Natural killer cell treated with Interleukin-12 subunit alpha and Interleukin-12 subunit beta and Interleukin-15 and Interleukin-18, amount 100 ng/mL, for 72 hours (primary cell): ENCODE measurements around the gene MYL6B. TPM values are rescaled to one million over a fixed set of nuclear protein-coding genes. Genes with fewer than 3 reads are reported as not detected.

Source experiments
- ATAC-seq, 2 donors: fragments of 150-1000 bp; cut with Tn5 transposase in 1 of 2; sonication (Bioruptor Pico), chemical (Tn5 transposase) in 1 of 2; 2 replicates each; pipeline ENCODE4 v1.10.0; 2021
- DNase-seq: peaks from one replicate; pipeline ENCODE4 v3.0.0; 2022; ENCODE audit warnings: low spot score
- H3K27ac Mint-ChIP-seq, 2 donors: 1 replicate in 1 of 2; 2 replicates in 1 of 2; pipeline ENCODE4 v1.8.0; 2022; ENCODE audit warnings: mixed read lengths in 2 of 2, mild to moderate bottlenecking in 1 of 2, moderate library complexity in 1 of 2
- H3K27me3 Mint-ChIP-seq, 2 donors: 1 replicate in 1 of 2; 2 replicates in 1 of 2; pipeline ENCODE4 v1.8.0; 2022; ENCODE audit warnings: mixed read lengths in 2 of 2
- H3K36me3 Mint-ChIP-seq: one replicate; pipeline ENCODE4 v1.8.0; 2022; ENCODE audit warnings: mixed read lengths
- H3K4me1 Mint-ChIP-seq, 2 donors: 1 replicate in 1 of 2; 2 replicates in 1 of 2; pipeline ENCODE4 v1.8.0; 2022; ENCODE audit warnings: low read depth in 2 of 2, mixed read lengths in 2 of 2, mild to moderate bottlenecking in 1 of 2
- H3K4me3 Mint-ChIP-seq: one replicate; pipeline ENCODE4 v1.8.0; 2022; ENCODE audit warnings: mixed read lengths
- H3K9me3 Mint-ChIP-seq: 2 replicates; pipeline ENCODE4 v1.8.0; 2022; ENCODE audit warnings: mixed read lengths
- total RNA-seq, 2 donors: library from RNA; stranded (reverse); gene quantifications; one replicate each; pipeline ENCODE4 v1.2.3, GENCODE V29; 2022

MYL6B gene
- total RNA-seq, 2 donors from 2014 or later = 32.0 to 65.5 TPM

- Mint-ChIP-seq H3K27me3 (no peaks in the 10 kb centered on the region), H3K9me3 (no peaks in the 10 kb centered on the region), H3K27ac (no peak overlapping the region), H3K4me1 (peaks cover 0 to 7% of the 10 kb centered on the region in 2 donors), H3K36me3 (peaks cover 22% of the 10 kb centered on the region), H3K4me3 (no peak overlapping the region)
- peak; percentile 59 to 62 for ATAC-seq
- DNase-seq = no peak
Measured at GRCh38 chr12:56206452-56207166, 54.2 kb downstream of the MYL6B start.

Other genes with a start within 250 kb of the MYL6B start
- 10 to 100 TPM; 31.6 to 34.0 TPM for gene PYM1, start 224.7 kb upstream of the MYL6B start, total RNA-seq
- 100 to 1,000 TPM in 1 of 2 donors, 10 to 100 TPM in 1; 81.9 to 168 TPM for gene DGKA, start 221.4 kb upstream of the MYL6B start, total RNA-seq
- under 1 TPM in 1 of 2 donors, not detected in 1; 0.40 TPM for gene PMEL, start 186.5 kb upstream of the MYL6B start, total RNA-seq
- gene CDK2, start 185.8 kb upstream of the MYL6B start, total RNA-seq = 100 to 1,000 TPM in 1 of 2 donors, 10 to 100 TPM in 1; 72.3 to 178 TPM
- gene RAB5B, start 178.5 kb upstream of the MYL6B start, total RNA-seq = 10 to 100 TPM; 39.2 to 68.1 TPM
- gene SUOX, start 155.3 kb upstream of the MYL6B start, total RNA-seq = 10 to 100 TPM; 12.2 to 17.6 TPM
- 10 to 100 TPM; 11.7 to 12.0 TPM for gene IKZF4, start 131.5 kb upstream of the MYL6B start, total RNA-seq
- gene RPS26, start 110.7 kb upstream of the MYL6B start, total RNA-seq = 10 to 100 TPM; 24.6 to 48.3 TPM
- not detected for gene ERBB3, start 72.4 kb upstream of the MYL6B start, total RNA-seq
- gene PA2G4, start 48.0 kb upstream of the MYL6B start, total RNA-seq = 100 to 1,000 TPM; 233 to 318 TPM
- 1,000 to 10,000 TPM; 2,363 to 2,700 TPM for gene RPL41, start 36.0 kb upstream of the MYL6B start, total RNA-seq
- gene ZC3H10, start 34.3 kb upstream of the MYL6B start, total RNA-seq = 10 to 100 TPM; 11.4 to 14.9 TPM
- gene ESYT1, start 24.3 kb upstream of the MYL6B start, total RNA-seq = 100 to 1,000 TPM in 1 of 2 donors, 10 to 100 TPM in 1; 89.3 to 120 TPM
- gene MYL6, start 5.8 kb downstream of the MYL6B start, total RNA-seq = 1,000 to 10,000 TPM; 1,441 to 1,555 TPM
- gene SMARCC2, start 36.9 kb downstream of the MYL6B start, total RNA-seq = 100 to 1,000 TPM; 102 to 166 TPM
- gene RNF41, start 69.3 kb downstream of the MYL6B start, total RNA-seq = 10 to 100 TPM; 34.1 to 48.8 TPM
- 10 to 100 TPM; 66.3 to 81.6 TPM for gene NABP2, start 71.8 kb downstream of the MYL6B start, total RNA-seq
- 1 to 10 TPM in 1 of 2 donors, under 1 TPM in 1; 0.50 to 1.4 TPM for gene SLC39A5, start 77.5 kb downstream of the MYL6B start, total RNA-seq
- gene ANKRD52, start 105.8 kb downstream of the MYL6B start, total RNA-seq = 10 to 100 TPM; 59.3 to 99.3 TPM
- 10 to 100 TPM; 15.4 to 26.1 TPM for gene COQ10A, start 114.4 kb downstream of the MYL6B start, total RNA-seq
- 100 to 1,000 TPM; 206 to 278 TPM for gene CS, start 147.7 kb downstream of the MYL6B start, total RNA-seq
- gene CNPY2, start 163.4 kb downstream of the MYL6B start, total RNA-seq = 100 to 1,000 TPM; 132 to 162 TPM
- 10 to 100 TPM; 22.8 to 42.8 TPM for gene PAN2, start 181.4 kb downstream of the MYL6B start, total RNA-seq
- 1 to 10 TPM in 1 of 2 donors, under 1 TPM in 1; 0.84 to 1.3 TPM for gene IL23A, start 186.3 kb downstream of the MYL6B start, total RNA-seq
- 100 to 1,000 TPM in 1 of 2 donors, 10 to 100 TPM in 1; 97.7 to 104 TPM for gene STAT2, start 207.5 kb downstream of the MYL6B start, total RNA-seq
- not detected for gene APOF, start 210.3 kb downstream of the MYL6B start, total RNA-seq